Erythroblast (primary cell): ENCODE results near the gene NRP1.

Experiments used
- GATA1 ChIP-seq: IDR thresholded peaks from 2 replicates; pipeline ENCODE4 v1.6.1; 2011; ENCODE audit warnings: low read depth, mild to moderate bottlenecking, control low read depth, low read length, moderate library complexity
- POLR2A ChIP-seq: IDR thresholded peaks from 2 replicates; pipeline ENCODE4 v1.6.1; 2011; ENCODE audit warnings: mild to moderate bottlenecking, low read length

DNA sequence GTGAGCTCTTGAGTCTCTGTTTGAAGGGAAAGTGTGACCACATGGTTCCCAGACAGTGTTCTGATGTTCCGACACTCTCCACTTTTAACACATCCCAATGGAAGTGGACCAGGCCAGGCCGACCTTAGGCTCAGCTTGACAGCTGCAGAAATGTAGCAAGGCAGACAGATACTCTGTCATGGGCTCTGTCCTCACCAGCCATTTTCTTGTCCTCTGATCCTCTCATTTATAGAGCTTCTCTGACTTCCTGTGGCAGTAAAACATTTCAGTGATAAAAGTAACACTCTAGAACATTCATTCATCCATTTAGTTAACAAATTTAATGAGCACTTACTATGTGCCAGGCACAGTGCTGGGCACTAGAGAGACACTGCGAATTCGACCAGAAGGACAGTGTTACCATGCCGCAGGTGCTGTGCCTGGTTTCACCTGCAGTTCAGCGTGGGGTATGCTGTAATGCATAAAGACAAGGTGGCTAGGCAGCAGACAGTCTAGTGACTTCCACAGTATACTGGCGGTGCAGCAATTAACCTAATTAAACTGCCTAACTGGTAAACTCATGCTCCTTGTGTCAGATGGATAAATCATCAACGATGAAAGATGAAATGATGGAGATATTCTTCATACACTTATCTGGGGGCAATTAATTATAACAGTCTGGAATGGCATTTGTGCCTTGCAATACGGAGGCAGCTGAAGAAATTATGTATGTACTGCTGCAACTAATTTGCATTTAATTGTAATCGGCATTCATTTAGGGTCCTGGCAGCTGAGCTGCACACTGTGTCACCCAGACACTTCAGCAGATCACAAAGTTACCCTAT, 188.1 kb downstream of the NRP1 start:
- TF ChIP-seq POLR2A (no peak), GATA1 (no peak)
